LNCaP clone FGC (cell line): ENCODE data around the gene IL18BP.

Experiments
- DNase-seq: peaks from one replicate; pipeline ENCODE4 v3.0.0-alpha.2; 2011; ENCODE audit warnings: low read depth
- H3K4me3 ChIP-seq: 2 replicates; pipeline ENCODE4 v1.5.1; 2011; ENCODE audit warnings: mild to moderate bottlenecking, low read depth, low read length, control low read depth
- TF ChIP-seq, protein P1 (sequence below): IDR thresholded peaks from 2 replicates; pipeline ENCODE4 v1.5.1; 2012; ENCODE audit warnings: mild to moderate bottlenecking; ENCODE audit not compliant: control insufficient read depth, insufficient read depth; ENCODE audit errors: extremely low read depth

Gene IL18BP

DNA sequence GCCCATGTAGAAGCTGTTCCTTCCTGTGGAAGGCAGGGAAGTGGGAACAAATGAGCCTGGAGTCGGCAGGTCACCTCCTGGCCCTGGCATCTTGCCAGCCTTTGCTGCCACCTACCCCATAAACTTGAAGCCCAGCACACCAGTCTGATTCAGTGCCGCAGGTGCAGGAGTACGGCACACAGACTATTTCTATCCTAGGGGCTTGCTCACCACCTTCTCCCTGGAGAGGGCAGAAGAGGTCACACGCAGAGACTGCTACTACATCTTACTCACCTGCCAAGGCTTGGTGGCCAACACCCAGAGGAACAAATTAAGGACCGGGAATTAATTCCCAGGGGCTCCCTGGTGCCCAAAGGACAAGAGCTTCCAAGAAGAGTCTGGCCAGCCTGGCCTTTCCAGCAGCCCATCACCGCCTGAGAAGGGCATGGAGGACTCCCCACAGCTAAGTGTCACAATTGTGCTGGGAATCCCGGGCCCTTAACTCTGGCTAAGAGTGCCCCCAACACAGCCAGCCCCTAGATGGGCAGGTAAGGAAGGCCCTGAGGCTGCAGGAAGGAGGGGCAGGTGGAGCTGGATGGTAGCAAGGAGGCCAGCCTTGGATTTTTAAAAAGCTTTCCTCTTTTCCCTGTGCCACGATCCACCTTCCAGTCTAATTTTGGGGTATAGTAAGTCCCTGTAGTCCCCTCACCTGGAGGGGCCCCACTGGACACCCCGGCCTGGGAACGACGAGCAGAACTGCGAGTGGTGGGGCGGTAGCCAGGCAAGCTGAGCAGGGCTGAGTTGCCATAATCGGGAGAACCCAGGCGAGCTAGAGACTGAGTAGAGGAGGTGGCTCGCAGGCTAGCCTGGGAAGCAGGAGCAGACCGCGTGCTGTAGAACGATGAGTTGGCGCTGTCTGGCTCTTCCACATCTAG, 6.9 kb downstream of the IL18BP start:
- no peak for DNase-seq
- TF ChIP-seq, protein P1, sequence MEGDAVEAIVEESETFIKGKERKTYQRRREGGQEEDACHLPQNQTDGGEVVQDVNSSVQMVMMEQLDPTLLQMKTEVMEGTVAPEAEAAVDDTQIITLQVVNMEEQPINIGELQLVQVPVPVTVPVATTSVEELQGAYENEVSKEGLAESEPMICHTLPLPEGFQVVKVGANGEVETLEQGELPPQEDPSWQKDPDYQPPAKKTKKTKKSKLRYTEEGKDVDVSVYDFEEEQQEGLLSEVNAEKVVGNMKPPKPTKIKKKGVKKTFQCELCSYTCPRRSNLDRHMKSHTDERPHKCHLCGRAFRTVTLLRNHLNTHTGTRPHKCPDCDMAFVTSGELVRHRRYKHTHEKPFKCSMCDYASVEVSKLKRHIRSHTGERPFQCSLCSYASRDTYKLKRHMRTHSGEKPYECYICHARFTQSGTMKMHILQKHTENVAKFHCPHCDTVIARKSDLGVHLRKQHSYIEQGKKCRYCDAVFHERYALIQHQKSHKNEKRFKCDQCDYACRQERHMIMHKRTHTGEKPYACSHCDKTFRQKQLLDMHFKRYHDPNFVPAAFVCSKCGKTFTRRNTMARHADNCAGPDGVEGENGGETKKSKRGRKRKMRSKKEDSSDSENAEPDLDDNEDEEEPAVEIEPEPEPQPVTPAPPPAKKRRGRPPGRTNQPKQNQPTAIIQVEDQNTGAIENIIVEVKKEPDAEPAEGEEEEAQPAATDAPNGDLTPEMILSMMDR = no peak
- no peak overlapping the region for H3K4me3 ChIP-seq

DNA sequence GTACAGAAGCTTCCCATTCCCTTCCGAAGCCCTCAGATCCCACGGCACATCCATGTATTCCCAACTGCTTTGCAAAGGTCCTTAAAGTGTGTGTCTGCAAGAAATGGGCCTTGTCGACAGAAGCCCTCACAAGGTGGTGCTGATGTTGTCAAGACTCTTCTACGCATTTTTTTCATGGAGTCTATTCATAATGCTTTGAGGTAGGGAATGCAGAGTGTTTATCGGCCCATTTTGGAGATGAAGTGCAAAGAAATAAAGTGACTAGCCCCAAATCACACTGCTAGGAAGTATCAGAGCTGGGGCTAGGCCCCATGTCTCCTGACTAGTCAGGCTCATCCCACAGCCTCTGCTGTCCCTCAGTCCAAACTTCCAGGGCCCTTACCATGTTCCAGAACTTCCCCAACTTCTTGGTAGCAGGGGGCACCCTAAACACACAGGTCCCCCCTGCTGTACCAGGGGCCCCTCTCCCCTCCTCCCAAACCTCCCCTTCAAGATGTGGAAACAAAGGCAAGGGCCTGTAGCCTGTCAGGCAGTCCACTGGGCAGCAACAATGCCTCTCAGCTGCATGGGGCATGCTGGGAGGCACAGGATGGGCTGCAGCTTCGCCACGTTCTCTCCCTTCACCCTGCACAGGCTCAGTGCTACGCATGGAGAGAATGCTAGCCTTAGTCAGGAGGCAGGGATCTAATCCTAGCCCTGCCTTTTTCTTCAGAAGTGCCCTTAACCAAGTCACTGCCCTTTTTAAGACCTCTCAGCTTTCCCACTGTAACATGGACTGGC, 7.8 kb downstream of the IL18BP start:
- H3K4me3 ChIP-seq = no peak overlapping the region
- no peak for DNase-seq
- TF ChIP-seq, protein P1 = no peak

GRCh38 chr11:72007089-72007476, 8.4 kb downstream of the IL18BP start:
- H3K4me3 ChIP-seq = no peak overlapping the region
- no peak for DNase-seq
- TF ChIP-seq, protein P1 = no peak

- H3K4me3 ChIP-seq = no peak overlapping the region
- TF ChIP-seq, protein P1 = no peak
- no peak for DNase-seq
Observed at GRCh38 chr11:72007587-72007986, 8.9 kb downstream of the IL18BP start.

DNA sequence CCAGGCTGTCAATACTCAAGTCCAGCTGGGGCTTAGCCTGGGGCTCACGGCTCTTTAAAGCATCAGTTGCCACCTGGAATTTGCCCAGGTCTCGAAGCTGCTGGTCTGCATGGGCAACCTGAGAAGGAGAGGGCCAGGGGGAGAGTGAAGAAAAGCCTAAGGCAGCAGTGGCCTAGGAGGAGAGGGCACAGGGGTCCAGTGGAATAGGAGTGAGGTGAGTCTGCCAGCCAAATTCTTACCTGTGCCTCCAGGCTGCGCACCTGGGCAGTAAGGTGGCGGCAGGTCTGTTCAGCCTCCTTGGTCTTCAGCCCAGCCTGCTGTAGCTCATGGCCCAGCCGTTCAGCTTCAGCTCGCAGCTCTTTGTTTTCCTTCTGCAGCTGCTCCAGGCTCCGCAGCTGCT, 10.0 kb downstream of the IL18BP start:
- H3K4me3 ChIP-seq = no peak overlapping the region
- TF ChIP-seq, protein P1 = no peak
- DNase-seq = no peak

- TF ChIP-seq, protein P1 = no peak
- no peak overlapping the region for H3K4me3 ChIP-seq
- DNase-seq = no peak
Observed at GRCh38 chr11:72009156-72009555, 10.4 kb downstream of the IL18BP start.
